HG03039 (cell line): Measurements from ENCODE around the gene CHST11.

ENCODE experiments used
- ATAC-seq: cut with Tn5 transposase; IDR thresholded peaks from one replicate; pipeline ENCODE4 v1.9.1; 2021; ENCODE audit warnings: mild to moderate bottlenecking, moderate library complexity; ENCODE audit not compliant: unreplicated experiment

CHST11 gene

GRCh38 chr12:104709692-104710435 lies 253.1 kb downstream of the CHST11 start:
- ATAC-seq, result no peak

GRCh38 chr12:104710940-104711689 lies 254.4 kb downstream of the CHST11 start:
- ATAC-seq, result no peak

- no peak for ATAC-seq
Observed at GRCh38 chr12:104712477-104712876, 255.7 kb downstream of the CHST11 start.

GRCh38 chr12:104712968-104713367 lies 256.2 kb downstream of the CHST11 start:
- ATAC-seq, result no peak

GRCh38 chr12:104713444-104713843 lies 256.7 kb downstream of the CHST11 start:
- no peak for ATAC-seq

GRCh38 chr12:104714369-104714768 lies 257.6 kb downstream of the CHST11 start:
- ATAC-seq, result no peak

- no peak for ATAC-seq
Observed at GRCh38 chr12:104716172-104716571, 259.4 kb downstream of the CHST11 start.

GRCh38 chr12:104718304-104718929 lies 261.7 kb downstream of the CHST11 start:
- no peak for ATAC-seq

- no peak for ATAC-seq
Observed at GRCh38 chr12:104719700-104720338, 263.1 kb downstream of the CHST11 start.

- ATAC-seq, result no peak
Observed at GRCh38 chr12:104720339-104721038, 263.7 kb downstream of the CHST11 start.

- no peak for ATAC-seq
Observed at GRCh38 chr12:104721039-104721405, 264.3 kb downstream of the CHST11 start.

- no peak for ATAC-seq
Observed at GRCh38 chr12:104721936-104722335, 265.2 kb downstream of the CHST11 start.

GRCh38 chr12:104722601-104723534 lies 266.1 kb downstream of the CHST11 start:
- ATAC-seq, result no peak

- ATAC-seq, result no peak
Observed at GRCh38 chr12:104723895-104724294, 267.1 kb downstream of the CHST11 start.

- no peak for ATAC-seq
Observed at GRCh38 chr12:104724992-104725585, 268.3 kb downstream of the CHST11 start.

- ATAC-seq, result no peak
Observed at GRCh38 chr12:104725610-104726009, 268.9 kb downstream of the CHST11 start.

GRCh38 chr12:104727726-104728465 lies 271.1 kb downstream of the CHST11 start:
- no peak for ATAC-seq

- no peak for ATAC-seq
Observed at GRCh38 chr12:104729091-104729490, 272.3 kb downstream of the CHST11 start.
